Limb (tissue), 2 donors: Measurements from ENCODE around the gene ENHO.
"Not testable (repeated sequence)": the region's sequence is repeated elsewhere in the genome, so short reads cannot be mapped to it uniquely, and the experiment has no call there.

Experiments used
- DNase-seq, 2 donors: peaks; one replicate each; pipeline ENCODE4 v3.0.0-alpha.2; 2016; ENCODE audit errors: extremely low spot score in 2 of 2

The ENHO gene

DNA sequence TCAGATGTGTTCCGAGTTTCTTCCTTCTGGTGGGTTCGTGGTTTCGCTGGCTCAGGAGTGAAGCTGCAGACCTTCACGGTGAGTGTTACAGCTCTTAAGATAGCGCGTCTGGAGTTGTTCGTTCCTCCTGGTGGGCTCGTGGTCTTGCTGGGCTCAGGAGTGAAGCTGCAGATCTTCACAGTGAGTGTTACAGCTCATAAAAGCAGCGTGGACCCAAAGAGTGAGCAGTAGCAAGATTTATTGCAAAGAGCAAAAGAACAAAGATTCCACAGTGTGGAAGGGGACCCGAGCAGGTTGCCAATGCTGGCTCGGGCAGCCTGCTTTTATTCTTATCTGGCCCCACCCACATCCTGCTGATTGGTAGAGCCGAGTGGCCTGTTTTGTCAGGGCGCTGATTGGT, 41.2 kb downstream of the ENHO start:
- not testable (repeated sequence) for DNase-seq

DNA sequence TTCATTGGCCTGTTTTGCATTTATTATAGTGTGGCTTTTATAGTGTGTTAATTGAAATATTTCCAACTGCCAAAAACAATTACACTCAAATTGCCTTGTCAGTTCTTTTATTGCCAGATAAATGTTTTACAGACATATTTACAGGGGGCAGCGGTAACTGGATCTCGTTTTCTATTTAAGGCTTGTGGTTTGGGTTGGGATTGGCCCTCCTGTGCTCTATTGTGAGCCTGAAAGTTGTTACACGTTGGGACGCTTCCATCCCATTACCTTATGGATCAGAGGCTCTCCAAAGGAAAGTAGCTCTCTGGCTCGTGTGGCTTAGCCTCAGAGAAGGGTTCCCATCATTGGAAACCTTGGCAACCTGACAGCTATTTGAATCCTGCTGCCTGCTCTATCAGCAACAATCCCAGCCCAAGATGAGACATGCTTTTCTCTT, 43.3 kb downstream of the ENHO start:
- no peak for DNase-seq

DNA sequence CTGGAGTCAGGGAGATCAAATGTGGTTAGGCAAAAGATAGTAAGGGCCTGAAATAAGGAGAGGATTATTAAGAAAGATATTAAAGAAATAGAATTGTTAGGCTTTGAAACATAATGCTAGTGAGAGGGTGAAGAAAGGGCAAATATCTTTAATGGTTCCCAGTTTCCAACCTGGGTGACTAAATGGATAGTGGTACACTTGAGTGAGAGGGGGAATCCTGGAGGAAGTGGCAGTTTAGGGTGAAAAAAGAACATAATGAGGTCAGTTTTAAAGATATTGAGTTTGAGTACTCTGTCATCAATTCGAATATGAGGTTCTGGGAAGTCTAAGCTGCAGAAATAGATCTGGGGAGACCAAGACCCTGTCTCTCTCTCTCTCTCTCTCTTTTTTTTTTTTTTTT, 45.2 kb downstream of the ENHO start:
- DNase-seq, result no peak

DNA sequence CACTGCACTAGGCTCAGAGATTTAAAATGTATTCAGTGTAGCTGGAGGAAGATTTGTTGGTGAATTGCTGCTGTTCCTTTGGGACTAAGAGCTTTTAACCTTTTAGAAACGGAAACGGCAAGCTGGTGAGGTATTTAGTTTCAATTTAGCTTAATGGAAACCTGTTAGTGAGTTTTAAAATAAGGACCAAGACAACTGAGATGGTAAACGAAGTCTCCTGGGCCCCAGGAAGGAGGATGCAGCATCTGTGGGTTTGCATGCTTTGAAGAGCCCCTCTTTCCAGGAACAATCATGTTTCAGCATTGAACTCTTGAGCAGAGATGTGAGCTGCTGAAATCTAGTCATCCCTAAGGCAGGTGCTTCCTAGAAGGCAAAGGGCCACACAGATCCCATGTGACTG, 47.7 kb downstream of the ENHO start:
- no peak for DNase-seq
